Gastroesophageal sphincter (tissue), 4 donors: ENCODE data around the gene NRSN2. TPM values are rescaled to one million over a fixed set of nuclear protein-coding genes. Genes with fewer than 3 reads are reported as not detected.

Experiments used
- ATAC-seq: fragments of 150-250 bp; one replicate; pipeline ENCODE4 v1.9.1; 2016; ENCODE audit warnings: mild to moderate bottlenecking, moderate library complexity
- H3K27ac ChIP-seq, 4 donors: fragments of 200-600 bp; sonication (generic) in 3 of 4; 1 replicate in 3 of 4; 2 replicates in 1 of 4; pipeline ENCODE4 v1.5.1; 2016 to 2019
- H3K27me3 ChIP-seq: fragments of 200-600 bp; sonication (generic); one replicate; pipeline ENCODE4 v1.5.1; 2019
- H3K36me3 ChIP-seq, 2 donors: fragments of 200-600 bp; sonication (generic); one replicate each; pipeline ENCODE4 v1.5.1; 2019; ENCODE audit warnings: control low read depth in 1 of 2
- H3K4me1 ChIP-seq, 3 donors: fragments of 200-600 bp; sonication (generic); 1 replicate in 2 of 3; 2 replicates in 1 of 3; pipeline ENCODE4 v1.5.1; 2016 to 2019; ENCODE audit warnings: control low read depth in 2 of 3
- H3K4me3 ChIP-seq, 2 donors: fragments of 200-600 bp; sonication (generic); one replicate each; pipeline ENCODE4 v1.5.1; 2019; ENCODE audit warnings: mild to moderate bottlenecking in 1 of 2, moderate library complexity in 1 of 2
- H3K9me3 ChIP-seq, 3 donors: fragments of 200-600 bp; sonication (generic); one replicate each; pipeline ENCODE4 v1.5.1; 2017 to 2019; ENCODE audit warnings: control low read depth in 2 of 3
- CTCF ChIP-seq, 4 experiments: fragments of 200-600 bp in 2 of 4; fragments of 450-650 bp in 2 of 4; sonication (generic) in 1 of 4; IDR thresholded peaks; one replicate each; pipeline ENCODE4 v1.5.1; 2017 to 2019; ENCODE audit warnings: antibody characterized with exemption in 4 of 4, mild to moderate bottlenecking in 2 of 4, moderate library complexity in 2 of 4
- EP300 ChIP-seq: sonication (generic); formaldehyde crosslinking; IDR thresholded peaks from one replicate; pipeline ENCODE4 v1.6.1; 2017; ENCODE audit warnings: antibody characterized with exemption, mild to moderate bottlenecking
- POLR2A ChIP-seq, 2 donors: fragments of 450-650 bp; IDR thresholded peaks; one replicate each; pipeline ENCODE4 v1.6.1; 2017; ENCODE audit warnings: antibody characterized with exemption in 2 of 2, mild to moderate bottlenecking in 2 of 2, moderate library complexity in 1 of 2
- POLR2AphosphoS5 ChIP-seq: sonication (generic); formaldehyde crosslinking; IDR thresholded peaks from one replicate; pipeline ENCODE4 v1.6.1; 2017; ENCODE audit warnings: antibody characterized with exemption
- WGBS, 2 donors: methylation state at CpG; one replicate each; pipeline ENCODE4 v1.1.5; 2018; ENCODE audit warnings: low coverage in 1 of 2; 5-methylcytosine and 5-hydroxymethylcytosine counted together
- total RNA-seq, 4 donors: library from RNA; depleted of rRNA; stranded (reverse); fragments of >200 nt; gene quantifications; one replicate each; pipeline ENCODE4 v1.1.0, GENCODE V29; 2016

NRSN2 gene
- total RNA-seq, 4 donors from 2014 or later = 25.3 to 51.6 (median 30.2) TPM

GRCh38 chr20:309841-310644 lies 36.9 kb upstream of the NRSN2 start:
- Histone ChIP-seq H3K9me3 (no peaks in the 10 kb centered on the region), H3K4me1 (peaks cover 0 to 23% (median 0%) of the 10 kb centered on the region in 3 donors), H3K4me3 (peak overlapping the region; percentile 34 to 54), H3K36me3 (no peaks in the 10 kb centered on the region), H3K27ac (peak overlapping the region; percentile 41 to 89 (median 85)), H3K27me3 (no peaks in the 10 kb centered on the region)
- 0 to 1% methylated on average over 11 to 17 of the region's 31 CpGs for WGBS, 2 donors
- ATAC-seq = peak; percentile 100
- no peak for TF ChIP-seq POLR2AphosphoS5
- TF ChIP-seq POLR2A (IDR thresholded peaks at IDR 0.05) = no peak
- no peak for TF ChIP-seq CTCF (IDR thresholded peaks at IDR 0.05)
- TF ChIP-seq EP300 = no peak

- H3K27me3 ChIP-seq = no peaks in the 10 kb centered on the region
- H3K4me1 ChIP-seq = peaks cover 0 to 23% (median 0%) of the 10 kb centered on the region in 3 donors
- no peak for TF ChIP-seq CTCF (IDR thresholded peaks at IDR 0.05)
- no peak for TF ChIP-seq EP300
- TF ChIP-seq POLR2AphosphoS5 = no peak
- no peaks in the 10 kb centered on the region for H3K36me3 ChIP-seq
- peak overlapping the region in 3 of 4 donors; percentile 25 to 89 (median 87) for H3K27ac ChIP-seq
- no peaks in the 10 kb centered on the region for H3K9me3 ChIP-seq
- peak overlapping the region in 1 of 2 donors; percentile 54 for H3K4me3 ChIP-seq
- no peak for ATAC-seq
- WGBS, 2 donors = 2 to 5% methylated on average over 7 of the region's 7 CpGs
Observed at GRCh38 chr20:310645-311044, 36.3 kb upstream of the NRSN2 start.

- WGBS, 2 donors = 78 to 86% methylated on average over 7 of the region's 7 CpGs
- H3K27me3 ChIP-seq = no peaks in the 10 kb centered on the region
- H3K4me1 ChIP-seq = peaks cover 0 to 23% (median 0%) of the 10 kb centered on the region in 3 donors
- no peak overlapping the region for H3K4me3 ChIP-seq
- no peaks in the 10 kb centered on the region for H3K9me3 ChIP-seq
- no peaks in the 10 kb centered on the region for H3K36me3 ChIP-seq
- TF ChIP-seq CTCF (IDR thresholded peaks at IDR 0.05) = no peak
- no peak for TF ChIP-seq POLR2AphosphoS5
- TF ChIP-seq POLR2A (IDR thresholded peaks at IDR 0.05) = no peak
- no peak for TF ChIP-seq EP300
- ATAC-seq = no peak
- no peak overlapping the region for H3K27ac ChIP-seq
Observed at GRCh38 chr20:311609-312008, 35.3 kb upstream of the NRSN2 start.

- 78 to 89% methylated on average over 8 of the region's 8 CpGs for WGBS, 2 donors
Observed at GRCh38 chr20:312067-312466, 34.8 kb upstream of the NRSN2 start.

More at GRCh38 chr20:312067-312466, 34.8 kb upstream of the NRSN2 start:
- Histone ChIP-seq H3K4me1 (peaks cover 0 to 23% (median 0%) of the 10 kb centered on the region in 3 donors), H3K27ac (no peak overlapping the region), H3K9me3 (no peaks in the 10 kb centered on the region), H3K27me3 (no peaks in the 10 kb centered on the region), H3K4me3 (no peak overlapping the region), H3K36me3 (peaks cover 0 to 1% of the 10 kb centered on the region in 2 donors)
- no peak for ATAC-seq
- TF ChIP-seq CTCF (IDR thresholded peaks at IDR 0.05) (no peak), POLR2AphosphoS5 (no peak), POLR2A (IDR thresholded peaks at IDR 0.05) (no peak), EP300 (no peak)
